GM13976 (cell line): ENCODE results near the gene ASB13.

Experiments used
- DNase-seq: peaks from one replicate; pipeline ENCODE4 v3.0.0; 2012; ENCODE audit warnings: low spot score
- in situ Hi-C: fragments of 300-500 bp; cut with MboI; formaldehyde crosslinking; loops from one replicate; pipeline ENCODE4 v1.12.0; 2022; ENCODE audit warnings: low sequenced_read_pairs, mixed read lengths, inconsistent platforms; ENCODE audit not compliant: unreplicated experiment
- TF ChIP-seq, protein P1 (sequence below): IDR thresholded peaks from 2 replicates; pipeline ENCODE4 v1.5.1; 2012; ENCODE audit warnings: borderline replicate concordance, mild to moderate bottlenecking; ENCODE audit not compliant: insufficient read depth; ENCODE audit errors: extremely low read depth, missing control alignments, control extremely low read depth

Gene ASB13

DNA sequence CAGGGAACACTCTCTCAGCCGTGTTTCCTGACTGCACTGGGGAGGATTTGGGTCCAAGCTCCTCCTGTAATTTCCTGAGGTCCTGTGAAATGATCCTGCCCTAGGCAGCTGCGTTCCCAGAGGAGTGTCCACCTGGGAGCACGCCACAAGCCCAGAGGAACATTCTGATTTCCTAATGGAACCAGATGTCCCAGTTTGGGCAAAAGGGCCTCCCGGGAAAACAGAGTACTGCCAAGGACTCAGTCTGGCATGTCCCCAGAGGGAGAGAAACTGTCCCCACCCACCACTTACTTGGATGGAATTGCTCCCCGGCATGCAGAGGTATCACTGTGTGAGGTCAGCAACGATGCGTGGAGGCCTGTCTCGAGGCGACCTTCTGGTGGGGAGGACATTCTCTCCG, 34.5 kb downstream of the ASB13 start:
- DNase-seq = no peak
- in situ Hi-C loops = no loop called here
- TF ChIP-seq, protein P1, sequence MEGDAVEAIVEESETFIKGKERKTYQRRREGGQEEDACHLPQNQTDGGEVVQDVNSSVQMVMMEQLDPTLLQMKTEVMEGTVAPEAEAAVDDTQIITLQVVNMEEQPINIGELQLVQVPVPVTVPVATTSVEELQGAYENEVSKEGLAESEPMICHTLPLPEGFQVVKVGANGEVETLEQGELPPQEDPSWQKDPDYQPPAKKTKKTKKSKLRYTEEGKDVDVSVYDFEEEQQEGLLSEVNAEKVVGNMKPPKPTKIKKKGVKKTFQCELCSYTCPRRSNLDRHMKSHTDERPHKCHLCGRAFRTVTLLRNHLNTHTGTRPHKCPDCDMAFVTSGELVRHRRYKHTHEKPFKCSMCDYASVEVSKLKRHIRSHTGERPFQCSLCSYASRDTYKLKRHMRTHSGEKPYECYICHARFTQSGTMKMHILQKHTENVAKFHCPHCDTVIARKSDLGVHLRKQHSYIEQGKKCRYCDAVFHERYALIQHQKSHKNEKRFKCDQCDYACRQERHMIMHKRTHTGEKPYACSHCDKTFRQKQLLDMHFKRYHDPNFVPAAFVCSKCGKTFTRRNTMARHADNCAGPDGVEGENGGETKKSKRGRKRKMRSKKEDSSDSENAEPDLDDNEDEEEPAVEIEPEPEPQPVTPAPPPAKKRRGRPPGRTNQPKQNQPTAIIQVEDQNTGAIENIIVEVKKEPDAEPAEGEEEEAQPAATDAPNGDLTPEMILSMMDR = no peak

DNA sequence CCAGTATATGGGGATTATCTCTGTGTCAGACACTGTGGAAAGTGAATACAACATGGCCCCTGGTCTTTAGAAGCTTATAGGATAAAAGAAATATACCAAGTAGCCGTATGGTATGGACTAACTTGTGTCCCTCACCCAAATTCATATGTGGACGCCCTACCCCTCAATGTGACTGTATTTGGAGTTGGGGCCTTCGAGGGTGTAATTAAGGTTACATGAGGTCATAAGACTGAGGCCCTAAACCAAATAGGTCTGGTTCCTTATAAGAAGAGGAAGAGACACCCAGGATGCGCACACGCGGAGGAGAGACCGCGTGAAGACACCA, 36.3 kb downstream of the ASB13 start:
- in situ Hi-C loops = no loop called here
- TF ChIP-seq, protein P1 = no peak
- no peak for DNase-seq

DNA sequence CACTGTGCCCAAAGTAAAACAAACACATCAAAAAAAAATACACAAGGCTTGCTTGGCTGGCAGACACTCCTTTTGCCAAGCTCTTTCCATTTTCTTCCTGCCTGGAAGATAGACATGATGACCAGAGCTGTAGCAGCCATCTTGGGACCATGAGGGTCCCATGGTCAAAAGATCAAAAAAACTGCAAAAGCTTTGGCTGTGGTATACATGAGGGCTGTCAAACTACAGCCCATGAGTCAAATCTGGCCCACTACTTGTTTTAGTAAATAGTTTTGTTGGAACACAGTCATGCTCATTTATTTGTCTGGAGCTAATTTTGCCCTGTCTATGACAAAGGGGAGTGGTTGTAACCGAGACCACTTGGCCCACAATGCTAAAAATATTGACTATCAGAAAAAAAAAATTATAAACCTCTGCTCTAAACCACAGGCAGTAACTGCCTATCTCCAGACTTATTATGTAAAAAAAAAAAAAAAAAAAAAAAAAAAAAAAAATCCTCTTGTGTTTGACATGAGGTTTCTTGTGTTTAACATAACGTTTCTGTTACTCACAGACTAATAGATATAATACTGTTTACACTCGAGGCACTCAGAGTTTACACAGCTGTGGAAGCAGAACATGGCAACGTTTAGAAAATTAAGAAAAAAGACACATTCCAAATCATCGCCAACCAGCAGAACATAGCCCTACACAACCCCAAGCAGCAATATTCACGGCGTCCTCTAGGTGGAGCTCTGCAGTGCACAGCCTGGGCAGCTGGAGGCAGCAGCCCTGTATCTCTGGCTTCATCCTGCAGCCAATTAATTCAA, 36.9 kb downstream of the ASB13 start:
- TF ChIP-seq, protein P1 = peak; percentile 91
- in situ Hi-C loops = no loop called here
- peak; percentile 79 for DNase-seq

DNA sequence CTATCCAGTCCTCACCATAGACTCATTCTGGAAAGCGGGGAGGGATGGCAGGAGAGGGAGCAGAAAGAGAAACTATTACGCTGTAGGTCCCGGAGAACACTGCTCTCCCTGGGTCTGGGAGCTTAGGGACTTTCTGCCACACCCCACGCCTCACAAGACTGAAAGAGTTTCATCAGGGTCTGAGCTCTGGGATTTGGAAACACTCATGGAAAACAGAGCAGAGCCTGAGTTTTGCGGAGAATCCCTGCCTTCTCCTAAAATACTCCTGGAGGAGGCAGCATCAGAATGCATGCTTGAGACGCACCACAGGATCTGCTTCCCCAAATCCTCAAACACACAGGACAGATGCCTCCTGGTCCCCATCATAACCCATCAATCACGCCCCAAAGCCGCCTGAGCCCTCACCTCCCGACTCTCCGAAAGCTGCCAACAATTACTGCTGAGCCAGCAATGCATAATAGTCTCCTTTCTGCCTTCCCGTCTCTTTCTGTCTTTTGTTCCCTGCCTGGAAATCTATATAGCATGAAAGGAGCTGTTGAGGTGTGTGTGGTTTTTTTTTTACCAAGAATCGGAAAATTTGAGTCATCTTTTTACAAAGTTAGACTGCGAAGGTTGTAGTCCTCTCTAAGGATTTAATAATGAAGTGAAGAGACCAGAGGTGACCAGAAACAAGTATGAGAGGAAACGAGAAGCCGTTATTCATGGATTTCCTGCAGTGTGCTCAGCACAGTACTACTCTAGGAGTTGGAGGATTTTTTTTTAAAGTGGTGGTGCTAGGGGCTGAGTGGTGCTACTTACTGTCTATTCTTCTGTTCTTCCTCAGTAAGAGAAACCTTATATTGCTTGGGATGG, 37.7 kb downstream of the ASB13 start:
- TF ChIP-seq, protein P1 = no peak
- DNase-seq = peak; percentile 64
- in situ Hi-C loops = no loop called here

DNA sequence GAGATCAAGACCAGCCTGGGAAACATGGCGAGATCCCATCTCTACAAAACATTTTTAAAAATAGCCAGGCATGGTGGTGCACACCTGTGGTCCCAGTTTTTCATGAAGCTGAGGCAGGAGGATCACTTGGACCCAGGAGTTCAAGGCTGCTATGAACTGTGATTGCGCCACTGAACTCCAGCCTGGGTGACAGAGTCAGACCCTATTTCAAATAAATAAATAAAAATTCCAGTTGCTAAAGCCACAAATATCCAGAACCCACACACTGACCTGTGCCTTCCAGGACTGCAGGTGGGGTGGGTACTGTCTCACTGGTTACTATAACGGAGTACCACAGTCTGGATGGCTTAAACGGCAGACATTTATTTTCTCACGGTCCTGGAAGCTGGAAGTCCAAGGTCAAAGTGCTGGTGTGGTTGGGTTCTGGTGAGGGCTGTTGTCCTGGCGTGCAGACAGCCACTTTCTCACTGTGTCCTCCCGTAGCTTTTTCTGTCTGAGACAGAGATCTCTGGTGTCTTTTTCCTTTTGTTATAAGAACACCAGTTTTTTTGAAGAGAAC, 38.8 kb downstream of the ASB13 start:
- TF ChIP-seq, protein P1 = no peak
- in situ Hi-C loops = no loop called here
- no peak for DNase-seq

DNA sequence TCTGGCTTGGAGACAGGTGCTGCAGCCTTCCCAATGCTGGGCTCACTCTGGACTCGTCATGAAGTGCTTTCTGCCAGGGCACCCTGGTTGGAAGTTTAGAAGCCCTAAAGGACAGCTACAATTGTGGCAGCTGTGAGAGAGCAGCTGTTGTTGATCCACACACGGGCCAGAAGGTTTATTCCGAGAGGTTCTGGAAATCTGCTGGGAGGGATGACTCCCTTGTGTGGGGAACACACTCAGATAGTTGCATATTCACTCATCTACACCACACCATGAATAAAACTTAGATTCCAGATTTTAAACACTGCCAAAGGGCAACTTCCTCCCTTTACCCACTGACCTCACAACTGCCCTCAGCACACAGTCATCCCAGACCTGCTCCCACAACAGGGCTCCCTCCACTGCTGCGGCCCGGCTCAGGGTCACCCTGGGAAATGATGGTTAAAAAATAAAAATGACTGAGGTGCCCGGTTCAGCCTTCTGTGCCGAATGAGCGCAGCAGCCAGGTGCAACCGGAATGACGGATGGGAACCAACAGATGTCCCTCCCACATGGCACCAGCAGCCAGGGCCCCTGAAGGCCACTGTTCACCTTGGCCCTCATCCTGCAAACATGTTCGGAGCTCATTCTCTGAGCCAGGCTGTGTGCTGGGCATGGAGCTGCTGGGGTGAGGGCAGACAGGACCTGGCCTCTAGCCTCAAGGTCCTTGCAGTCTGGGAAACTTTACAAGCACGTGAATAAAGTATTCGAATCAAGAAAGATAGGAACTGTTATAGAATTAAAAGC, 40.2 kb downstream of the ASB13 start:
- TF ChIP-seq, protein P1 = no peak
- in situ Hi-C loops = no loop called here
- no peak for DNase-seq
